DMS153 treated with DMSO at 0.1 percent for 48 hours (cell line): ENCODE data around the gene GTPBP1.

Experiments
- DNase-seq: peaks from one replicate; lab custom pipeline; 2025; ENCODE audit not compliant: unreplicated experiment; lab: John Stamatoyannopoulos, UW

GTPBP1 gene

DNA sequence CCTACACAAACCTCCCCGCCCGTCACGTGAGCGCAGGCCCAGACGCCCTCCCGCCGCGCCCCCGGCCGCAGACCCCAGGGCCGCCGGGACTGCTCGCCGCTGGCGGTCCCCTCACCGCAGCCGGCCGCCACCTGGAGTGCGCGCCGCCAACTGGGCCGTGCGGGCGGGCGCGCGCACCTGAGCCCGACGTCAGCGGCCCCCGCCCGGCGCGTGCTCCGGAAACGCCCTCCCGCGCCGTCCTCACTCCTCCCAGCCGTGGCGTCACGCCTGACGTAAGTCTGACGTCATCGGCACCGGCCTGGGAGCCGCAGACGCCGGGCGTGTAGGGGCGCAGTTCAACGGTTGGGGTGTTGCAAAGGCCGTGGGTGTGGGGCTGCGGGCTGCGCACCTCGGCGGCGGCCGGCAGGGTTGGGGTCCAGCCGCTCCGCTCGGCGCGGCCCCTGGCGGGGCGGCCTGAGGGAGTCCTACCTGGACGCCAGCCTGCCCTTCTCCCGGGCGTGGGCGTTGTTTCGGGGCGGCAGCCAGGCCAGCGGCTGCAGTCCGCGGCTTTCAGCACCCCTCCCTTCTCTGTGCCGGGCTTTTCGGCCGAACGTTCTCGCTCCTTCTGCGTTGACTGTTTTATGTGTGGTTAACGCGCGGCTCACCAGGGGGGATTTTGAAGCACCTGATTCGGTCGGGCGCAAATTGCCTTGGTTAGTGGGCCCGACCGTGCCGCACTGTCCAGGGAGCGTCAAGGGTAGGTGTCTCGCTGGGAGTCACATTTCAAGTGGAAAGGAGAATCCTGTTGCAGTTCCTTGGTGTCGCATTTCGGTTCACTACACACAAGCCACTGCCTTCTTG is 4.7 kb upstream of the GTPBP1 start, which contains the start of gene JOSD1:
Gene JOSD1, minus strand, starts transcription at position 155 of the 840 bp plus-strand sequence. CDS start 956 bp downstream, outside the sequence.
- DNase-seq = peak; percentile 63

- no peak for DNase-seq
These were observed 1.0 kb upstream of the GTPBP1 start for GRCh38 chr22:38704654-38705234.

DNA sequence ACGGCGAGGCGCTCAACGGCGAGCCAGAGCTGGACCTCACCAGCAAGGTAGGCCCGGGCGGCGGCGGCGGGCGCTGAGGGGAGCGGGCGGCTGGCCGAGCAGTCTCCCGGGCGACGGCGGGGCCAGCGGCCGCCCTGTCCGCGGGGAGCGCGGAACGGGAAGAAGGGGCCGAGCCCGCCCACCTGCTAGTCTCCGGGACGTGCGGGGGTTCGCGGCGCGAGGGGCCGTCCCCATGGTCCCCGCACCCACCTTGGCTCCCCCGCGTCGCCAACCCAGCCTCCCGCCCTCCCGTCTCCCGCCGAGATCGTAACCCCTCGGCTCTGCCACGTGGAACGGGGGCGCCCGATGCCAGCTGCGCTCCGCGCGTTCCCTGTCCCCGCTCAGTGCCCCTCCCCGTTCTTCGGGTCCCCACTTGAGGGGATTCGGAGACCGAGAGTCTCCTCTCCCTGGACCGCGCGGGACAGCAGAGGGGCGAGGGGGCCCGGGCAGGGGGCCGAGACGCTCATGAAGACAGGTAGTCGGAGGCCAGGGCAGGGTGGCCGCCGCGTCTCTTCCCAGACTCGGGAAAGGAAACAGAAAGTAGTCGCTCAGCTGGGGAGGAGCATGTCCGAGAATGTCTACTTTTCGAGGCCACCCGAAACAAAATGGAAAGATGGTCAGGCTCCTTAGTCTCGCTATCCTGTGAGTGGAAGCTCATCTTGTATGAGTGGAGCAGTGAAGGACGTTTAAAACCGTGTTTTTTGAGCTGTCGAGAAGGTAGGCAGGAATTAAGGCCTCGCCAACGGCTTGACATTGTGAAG is 557 bp downstream of the GTPBP1 start:
- DNase-seq = no peak

DNA sequence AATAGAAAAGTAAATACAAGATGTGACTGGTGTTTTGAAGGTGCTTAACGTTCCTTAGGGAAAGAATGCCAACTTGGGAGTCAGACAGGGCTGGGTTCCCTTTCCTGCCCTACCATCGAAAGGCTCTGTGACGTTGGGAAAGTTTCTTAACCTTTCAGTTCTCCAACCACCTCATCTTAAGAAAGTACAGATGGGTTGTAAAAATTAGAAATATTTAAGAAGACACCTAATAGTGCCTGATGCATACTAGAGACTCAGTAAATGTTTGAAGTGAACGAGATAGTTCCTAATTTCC is 1.1 kb downstream of the GTPBP1 start:
- DNase-seq = no peak

GRCh38 chr22:38707346-38707745 is 1.6 kb downstream of the GTPBP1 start:
- no peak for DNase-seq

DNA sequence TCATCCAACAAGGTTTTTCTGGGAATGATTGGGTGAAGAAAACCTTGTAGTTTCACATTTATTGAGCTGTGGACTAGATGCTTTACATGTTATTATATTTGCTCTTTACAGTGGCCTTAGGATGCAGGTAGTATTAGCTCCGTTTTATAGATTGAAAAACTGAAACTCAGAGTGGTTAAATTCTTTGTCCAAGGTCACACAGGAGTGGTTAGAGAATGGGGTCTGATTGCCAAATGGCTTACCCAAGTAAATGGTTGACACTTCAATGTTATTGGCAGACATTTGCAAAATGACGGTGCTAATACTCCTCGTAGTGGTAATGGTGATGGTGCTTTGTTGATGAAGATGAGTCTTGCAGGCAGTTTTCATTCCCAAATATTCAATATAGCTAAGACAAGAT is 2.2 kb downstream of the GTPBP1 start:
- no peak for DNase-seq

DNA sequence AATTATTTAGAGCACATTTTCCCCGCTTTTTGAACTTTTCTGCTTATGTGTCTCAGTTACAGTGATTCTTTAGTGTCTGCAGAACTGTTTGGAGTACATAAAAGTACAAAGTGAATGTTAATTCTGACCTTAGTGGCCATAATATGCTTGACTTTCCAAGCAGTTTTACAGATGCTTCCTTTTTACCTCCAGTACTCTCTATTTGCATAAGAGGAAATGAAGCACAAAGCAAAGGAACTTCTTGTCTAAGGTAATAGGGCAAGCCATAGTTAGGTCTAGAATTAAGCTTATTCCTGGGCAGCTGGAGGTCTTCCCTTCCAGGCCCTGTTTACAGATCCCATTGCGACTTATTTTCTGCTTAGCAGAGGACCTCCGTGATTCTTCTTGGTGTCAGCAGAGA is 3.6 kb downstream of the GTPBP1 start:
- DNase-seq = no peak

- DNase-seq = no peak
These were observed 4.6 kb downstream of the GTPBP1 start for GRCh38 chr22:38710351-38710750.

- DNase-seq = no peak
These were observed 5.1 kb downstream of the GTPBP1 start for GRCh38 chr22:38710866-38711265.

DNA sequence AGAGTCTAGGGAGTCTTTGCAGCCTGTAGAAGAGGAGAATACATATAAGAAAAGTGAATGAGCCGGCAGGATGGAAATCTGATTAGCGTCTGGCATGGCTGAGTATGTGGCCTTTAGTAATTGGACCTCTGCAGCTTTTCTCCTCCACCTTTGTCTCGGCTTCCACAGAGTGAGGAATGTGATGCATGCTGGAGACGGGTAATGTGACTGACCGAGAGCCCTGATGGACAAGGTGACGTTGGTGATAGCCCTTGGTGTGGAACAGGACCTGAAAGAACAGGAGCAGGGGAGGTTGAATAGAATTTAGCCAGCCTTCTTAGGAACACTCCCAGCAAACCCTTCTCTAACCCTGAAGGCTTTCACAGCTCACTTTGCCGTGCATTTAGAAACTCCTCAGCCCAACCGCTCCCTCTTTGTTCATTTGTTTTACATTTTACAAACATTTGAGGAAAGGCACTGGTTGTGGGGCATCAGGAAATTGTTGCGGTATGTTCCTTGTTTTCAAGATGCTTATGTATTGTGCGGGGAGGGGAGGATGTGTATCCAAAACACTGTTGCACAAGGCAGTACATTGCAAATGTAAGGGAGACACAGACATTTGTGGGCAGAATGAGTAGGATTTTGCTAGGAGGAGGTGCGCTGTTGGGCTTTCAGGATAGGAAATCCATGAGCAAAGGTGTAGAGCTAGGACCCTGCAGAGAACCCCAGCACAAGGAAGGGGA is 6.9 kb downstream of the GTPBP1 start:
- no peak for DNase-seq

GRCh38 chr22:38713921-38714320 is 8.2 kb downstream of the GTPBP1 start:
- no peak for DNase-seq

DNA sequence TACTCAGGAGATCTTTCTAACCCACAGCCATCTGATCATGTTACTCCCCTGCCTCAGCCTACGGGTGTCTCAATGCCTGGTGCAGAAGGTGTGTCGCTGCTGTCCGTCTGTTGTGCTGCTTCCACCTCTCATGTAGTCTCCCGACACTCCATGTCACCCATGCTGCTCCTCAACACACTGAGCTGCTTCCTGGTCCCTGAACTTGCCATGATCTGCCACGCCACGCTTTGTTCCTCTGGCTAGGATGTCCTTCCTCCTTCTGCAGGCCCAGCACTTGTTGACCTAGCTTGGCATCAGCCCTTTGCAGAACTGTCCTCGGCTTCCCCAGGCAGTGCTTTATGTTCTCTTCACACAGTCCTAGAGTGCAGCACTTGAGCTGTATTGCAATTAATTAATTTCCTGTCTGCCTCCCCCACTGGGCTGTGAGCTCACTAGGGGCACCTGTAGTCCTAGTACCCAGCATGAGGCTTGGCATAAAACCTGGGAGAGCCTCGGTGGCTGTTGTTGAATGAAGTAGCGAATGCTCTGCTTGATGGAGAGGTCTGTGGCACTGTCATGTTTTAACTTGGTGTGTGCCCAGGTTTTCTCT is 9.5 kb downstream of the GTPBP1 start:
- DNase-seq = no peak

- DNase-seq = no peak
These were observed 10.1 kb downstream of the GTPBP1 start for GRCh38 chr22:38715852-38716251.

DNA sequence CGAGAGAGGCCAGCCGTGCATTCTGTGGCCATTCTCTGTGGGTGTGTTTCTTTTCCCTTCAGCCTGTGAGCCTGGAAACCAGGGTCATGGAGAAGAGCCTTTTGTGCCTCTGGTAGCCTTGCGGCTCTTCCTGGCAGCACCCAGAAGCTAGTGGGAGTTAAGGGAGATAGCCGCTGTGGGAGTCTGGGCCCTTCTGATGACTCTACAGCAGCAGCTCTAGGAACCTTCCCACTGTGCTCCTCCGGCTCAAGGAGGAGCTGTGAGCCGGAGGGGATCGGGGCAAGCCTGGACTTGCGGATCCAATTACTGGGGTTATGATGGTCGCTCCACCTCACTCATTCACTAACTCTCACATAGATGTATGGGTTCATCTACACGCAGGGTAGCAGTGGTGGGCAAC is 10.5 kb downstream of the GTPBP1 start:
- no peak for DNase-seq

GRCh38 chr22:38716826-38717225 is 11.1 kb downstream of the GTPBP1 start:
- no peak for DNase-seq

DNA sequence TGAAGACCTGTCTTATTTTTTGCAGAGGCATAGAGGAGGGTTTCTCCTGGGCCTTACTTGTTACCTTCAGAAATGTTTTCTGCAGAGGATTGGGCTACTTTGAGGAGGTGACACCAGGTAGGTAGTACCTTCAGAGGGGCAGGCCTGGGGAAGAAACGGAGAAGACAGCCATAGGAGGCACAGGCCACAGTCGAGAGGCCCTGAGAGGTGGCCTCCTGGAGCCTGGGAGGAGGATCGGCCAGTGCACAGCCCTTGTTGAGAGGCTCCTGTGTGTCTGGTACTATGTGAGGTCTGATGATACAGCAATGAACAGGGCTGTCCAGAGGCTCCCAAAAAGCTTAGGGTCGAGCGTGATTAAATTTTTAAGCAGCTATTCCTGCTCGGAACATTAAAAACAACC is 11.5 kb downstream of the GTPBP1 start:
- DNase-seq = no peak

- no peak for DNase-seq
These were observed 12.7 kb downstream of the GTPBP1 start for GRCh38 chr22:38718414-38718813.

DNA sequence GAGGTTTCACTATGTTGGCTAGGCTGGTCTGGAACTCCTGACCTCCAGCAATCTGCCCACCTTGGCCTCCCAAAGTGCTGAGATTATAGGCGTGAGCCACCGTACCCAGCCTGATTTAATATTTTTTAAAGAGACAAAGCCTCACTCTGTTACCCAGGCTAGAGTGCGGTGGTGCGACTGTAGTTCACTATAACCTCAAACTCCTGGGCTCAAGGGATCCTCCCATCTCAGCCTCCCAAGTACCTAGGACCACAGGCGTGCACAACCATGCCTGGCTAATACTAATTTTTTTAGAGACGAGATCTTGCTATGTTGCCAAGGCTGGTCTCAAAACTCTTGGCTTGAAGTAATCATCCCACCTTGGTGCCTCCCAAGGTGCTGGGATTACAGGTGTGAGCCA is 13.5 kb downstream of the GTPBP1 start:
- DNase-seq = no peak

GRCh38 chr22:38720350-38720749 is 14.6 kb downstream of the GTPBP1 start:
- DNase-seq = no peak

DNA sequence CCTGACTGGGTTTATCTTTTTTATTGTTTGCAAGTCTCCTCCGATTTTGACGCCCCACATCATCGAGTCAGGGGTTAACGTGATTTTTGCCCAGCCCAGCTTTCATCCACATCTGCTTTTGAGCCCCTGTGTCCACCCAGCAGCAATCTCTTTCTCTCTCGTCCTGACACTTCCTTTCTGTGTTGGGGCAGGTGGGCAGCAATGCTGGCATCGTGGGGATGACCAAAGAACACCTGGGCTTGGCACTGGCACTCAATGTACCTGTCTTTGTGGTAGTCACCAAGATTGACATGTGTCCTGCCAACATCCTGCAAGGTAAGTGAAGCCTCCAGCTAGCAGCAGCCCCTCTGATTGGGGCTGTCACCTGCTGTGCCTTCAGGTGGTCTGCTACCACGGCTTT is 15.8 kb downstream of the GTPBP1 start:
- DNase-seq = no peak

DNA sequence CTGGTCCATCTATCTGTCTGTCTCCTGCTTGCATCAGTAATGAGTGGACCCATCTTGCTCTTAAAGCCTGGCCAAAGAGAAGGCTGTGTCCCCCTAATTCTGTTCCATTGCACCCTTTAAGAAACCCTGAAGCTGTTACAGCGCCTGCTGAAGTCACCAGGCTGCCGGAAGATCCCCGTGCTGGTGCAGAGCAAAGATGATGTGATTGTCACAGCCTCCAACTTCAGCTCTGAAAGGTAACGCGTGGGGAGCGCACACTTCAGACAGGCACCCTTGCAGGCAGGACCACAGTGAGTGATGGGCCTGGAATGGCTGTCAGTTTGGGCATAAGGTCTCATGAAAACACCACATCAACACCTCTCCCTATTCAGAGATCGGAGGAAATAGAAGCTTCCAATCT is 18.4 kb downstream of the GTPBP1 start:
- no peak for DNase-seq
